Caki2 (cell line): Measurements from ENCODE around the gene TRPV3. TPM values are rescaled to one million over a fixed set of nuclear protein-coding genes. Genes with fewer than 3 reads are reported as not detected.
"Not testable (repeated sequence)": the region's sequence is repeated elsewhere in the genome, so short reads cannot be mapped to it uniquely, and the experiment has no call there.

Source experiments
- DNase-seq: peaks from one replicate; pipeline ENCODE4 v3.0.0-alpha.2; 2015; ENCODE audit warnings: low read depth
- in situ Hi-C: cut with HindIII; loops from 2 replicates; pipeline ENCODE4 v1.10.0; 2016; ENCODE audit warnings: low sequenced_read_pairs, low pct_unique_long_range_greater_than_20kb, mixed read lengths
- total RNA-seq: library from RNA; depleted of rRNA; stranded (reverse); fragments of >200 nt; shearing (Covaris generic); gene quantifications from 2 replicates; pipeline ENCODE4 v1.2.3, GENCODE V29; 2014; ENCODE audit warnings: low replicate concordance

Gene TRPV3
- total RNA-seq, 1 experiment from 2014 or later, result not detected

DNA sequence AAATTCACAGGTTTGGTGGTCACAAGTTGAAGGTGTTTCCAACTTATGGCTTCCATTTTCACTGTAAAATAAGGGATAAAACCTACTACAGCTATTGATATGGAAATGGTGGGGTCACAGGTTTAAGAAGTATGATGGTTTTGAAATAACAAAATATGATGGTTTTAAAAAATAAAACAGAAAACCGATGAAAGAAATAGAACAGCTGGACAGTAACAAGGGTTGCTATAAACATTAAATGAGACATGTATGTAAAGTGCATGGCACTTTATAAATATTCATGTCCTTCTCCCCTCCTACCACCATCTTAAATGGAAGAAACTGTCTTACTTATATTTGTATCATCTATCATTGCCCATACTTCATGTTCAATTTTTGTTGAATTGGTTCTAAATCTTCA is 50.5 kb downstream of the TRPV3 start:
- DNase-seq, result no peak
- in situ Hi-C loops, result no loop called here

- in situ Hi-C loops, result no loop called here
- no peak for DNase-seq
Measured at GRCh38 chr17:3506054-3506453, 51.6 kb downstream of the TRPV3 start.

- in situ Hi-C loops, result no loop called here
- no peak for DNase-seq
Measured at GRCh38 chr17:3505008-3505407, 52.6 kb downstream of the TRPV3 start.

DNA sequence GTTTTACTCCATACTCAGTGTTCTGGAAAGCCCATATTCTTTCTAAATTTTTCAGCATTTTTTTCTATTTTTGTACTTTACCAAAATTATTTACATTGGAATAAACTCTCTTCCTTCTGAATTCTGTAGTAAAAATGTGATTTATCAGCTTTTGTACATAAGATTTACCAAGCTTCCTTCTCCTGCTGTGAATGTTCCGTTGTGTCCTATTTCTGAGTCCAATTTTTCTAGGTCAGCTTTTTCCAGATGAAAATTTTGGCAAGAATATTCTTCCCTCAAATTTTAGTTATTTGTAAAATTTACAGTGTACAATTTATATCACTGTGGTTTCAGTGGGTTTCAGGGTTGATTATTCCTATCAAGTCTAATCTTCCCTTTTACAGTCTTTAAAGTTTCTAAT is 54.3 kb downstream of the TRPV3 start:
- in situ Hi-C loops, result no loop called here

GRCh38 chr17:3502466-3502865 is 55.1 kb downstream of the TRPV3 start:
- DNase-seq, result no peak
- in situ Hi-C loops, result no loop called here

More for the DNA sequence above, 54.3 kb downstream of the TRPV3 start:
- no peak for DNase-seq

GRCh38 chr17:3501344-3501743 is 56.3 kb downstream of the TRPV3 start:
- no peak for DNase-seq
- in situ Hi-C loops, result no loop called here

DNA sequence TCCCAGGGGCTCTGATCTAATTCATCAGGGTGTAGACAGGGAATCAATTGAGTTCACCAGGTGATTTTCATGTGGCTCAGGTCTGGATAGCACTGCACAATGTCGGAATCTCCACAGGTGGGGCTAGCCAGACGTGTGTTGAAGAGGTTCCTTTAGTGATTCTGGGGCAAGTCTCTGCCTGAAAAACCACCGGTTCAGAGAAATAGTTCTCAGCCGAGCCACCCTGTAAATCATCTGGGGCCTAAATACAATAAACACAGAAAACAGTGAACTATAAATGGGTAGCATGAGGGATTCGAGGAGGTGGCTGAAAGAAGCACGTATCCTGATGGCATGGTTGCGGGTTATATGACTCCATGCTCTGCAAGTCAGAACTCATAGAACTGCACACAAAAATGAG is 60.5 kb downstream of the TRPV3 start:
- DNase-seq, result no peak
- in situ Hi-C loops, result no loop called here

DNA sequence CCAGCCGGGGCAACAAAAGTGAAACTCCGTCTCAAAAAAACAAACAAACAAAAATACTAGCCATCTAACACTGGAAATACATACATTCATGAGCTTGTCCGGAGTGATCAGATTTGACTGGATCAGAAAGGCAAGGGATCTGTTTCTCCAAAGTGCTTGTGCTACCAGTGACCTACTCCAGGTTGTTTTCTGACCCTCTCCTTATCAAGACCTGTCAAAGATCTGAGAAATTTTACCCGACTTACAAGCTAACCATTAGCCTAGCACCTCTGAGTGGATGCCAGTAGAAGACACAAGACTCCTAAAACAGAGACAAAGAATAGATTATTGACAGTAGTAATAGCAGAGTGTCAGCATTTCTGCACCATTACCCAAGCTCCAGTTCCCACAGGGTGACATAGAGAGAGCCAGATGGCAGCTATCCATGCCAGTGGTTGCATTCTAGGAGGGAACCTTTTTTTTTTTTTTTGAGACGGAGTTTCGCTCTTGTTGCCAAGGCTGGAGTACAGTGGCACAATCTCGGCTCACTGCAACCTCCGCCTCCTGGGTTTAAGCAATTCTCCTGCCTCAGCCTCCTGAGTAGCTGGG is 72.0 kb downstream of the TRPV3 start:
- in situ Hi-C loops, result no loop called here
- DNase-seq, result no peak

DNA sequence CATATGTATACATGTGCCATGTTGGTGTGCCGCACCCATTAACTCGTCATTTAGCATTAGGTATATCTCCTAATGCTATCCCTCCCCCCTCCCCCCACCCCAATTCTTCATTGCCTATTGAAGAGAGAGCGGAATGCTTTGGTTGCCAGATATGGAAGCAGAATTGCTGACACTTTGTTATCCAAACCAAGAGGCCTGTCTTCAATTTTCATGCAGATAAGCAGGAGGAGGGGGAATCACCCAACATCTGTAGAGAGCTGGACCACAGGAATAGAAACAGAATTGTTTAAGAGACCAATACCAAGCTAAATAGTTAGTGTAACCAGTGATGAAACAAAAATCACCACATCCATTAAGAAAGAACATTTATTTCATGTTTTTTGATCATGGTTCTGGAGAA is 74.8 kb downstream of the TRPV3 start:
- in situ Hi-C loops, result no loop called here
- no peak for DNase-seq

DNA sequence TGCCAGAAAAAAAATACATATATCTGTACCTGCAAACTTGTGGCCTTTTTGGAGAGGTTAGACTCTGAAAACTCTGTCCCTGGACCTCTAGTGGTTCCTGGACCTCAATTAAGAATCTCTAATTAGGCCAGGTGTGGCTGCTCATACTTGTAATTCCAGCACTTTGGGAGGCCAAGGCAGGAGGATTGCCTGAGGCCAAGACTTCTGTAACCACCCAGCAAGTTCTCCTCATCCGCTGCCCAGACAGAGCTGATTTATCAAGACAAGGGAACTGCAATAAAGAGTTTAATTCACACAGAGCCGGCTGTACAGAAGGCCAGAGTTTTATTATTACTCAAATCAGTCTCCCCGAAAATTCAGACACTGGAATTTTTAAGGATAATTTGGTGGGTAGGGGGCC is 77.6 kb downstream of the TRPV3 start:
- DNase-seq, result no peak
- in situ Hi-C loops, result no loop called here

- DNase-seq, result no peak
- in situ Hi-C loops, result no loop called here
Measured at GRCh38 chr17:3475812-3476610, 81.6 kb downstream of the TRPV3 start, which contains the start of gene ASPA. Gene ASPA, plus strand, starts transcription at chr17:3475997. Its CDS starts 163 bp downstream, at chr17:3476160.

DNA sequence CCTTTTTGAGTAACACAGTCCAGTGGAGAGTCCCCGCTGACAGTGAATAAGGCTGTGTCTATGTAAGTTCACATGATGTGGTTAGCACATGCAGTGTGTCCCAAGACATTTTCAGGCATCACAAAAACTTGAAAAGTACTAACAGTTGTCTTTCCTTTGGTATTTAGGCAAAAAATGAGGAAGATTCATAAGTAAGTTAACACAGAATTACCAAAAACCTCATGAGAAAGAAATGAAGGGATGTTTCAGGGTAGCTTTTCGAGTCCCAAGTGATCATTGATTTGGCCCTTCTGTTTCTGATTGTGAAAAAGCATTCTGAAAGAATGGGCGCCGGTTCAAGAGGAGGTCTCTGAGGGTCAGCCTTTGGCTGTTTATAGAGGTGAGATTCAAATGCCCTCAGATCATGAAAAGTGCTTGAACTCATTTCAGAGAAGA is 82.3 kb downstream of the TRPV3 start:
- in situ Hi-C loops, result no loop called here
- no peak for DNase-seq

DNA sequence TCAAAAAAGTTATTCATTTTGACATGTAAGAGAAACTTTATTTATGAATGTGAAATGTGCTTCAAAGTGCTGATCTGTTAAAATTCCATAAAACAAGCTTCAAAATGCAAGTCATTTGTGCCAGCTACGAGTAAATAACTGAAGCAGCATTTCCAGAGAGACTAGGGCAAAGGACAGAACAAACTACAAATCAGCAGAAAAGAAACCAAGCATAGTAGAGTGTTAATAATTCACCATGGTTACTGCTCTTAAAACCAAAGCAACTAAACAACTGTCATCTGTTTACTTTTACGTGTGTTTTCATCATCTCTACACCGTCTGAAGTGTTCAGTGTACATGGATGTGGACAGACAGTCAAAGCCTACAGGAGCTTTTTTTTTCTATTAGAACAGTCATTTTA is 83.4 kb downstream of the TRPV3 start:
- peak; percentile 50 for DNase-seq

GRCh38 chr17:3472137-3472536 is 85.5 kb downstream of the TRPV3 start:
- in situ Hi-C loops, result no loop called here
- DNase-seq, result no peak

More for the DNA sequence above, 83.4 kb downstream of the TRPV3 start:
- in situ Hi-C loops, result no loop called here

GRCh38 chr17:3471599-3471998 is 86.0 kb downstream of the TRPV3 start, which contains the start of gene SPATA22:
Gene SPATA22, minus strand, starts transcription at chr17:3471819. Its CDS starts 2,494 bp downstream, at chr17:3469325.
- in situ Hi-C loops, result no loop called here
- DNase-seq, result no peak

- in situ Hi-C loops, result no loop called here
- no peak for DNase-seq
Measured at GRCh38 chr17:3469529-3469928, 88.1 kb downstream of the TRPV3 start.

- in situ Hi-C loops, DNase-seq: not testable (repeated sequence)
Measured at GRCh38 chr17:3466355-3466754, 91.3 kb downstream of the TRPV3 start.
